Cardiac fibroblast (primary cell): Measurements from ENCODE around the gene RUNX2.

ENCODE experiments used
- DNase-seq, 2 donors: peaks; one replicate each; pipeline versions ENCODE4 v3.0.0 to v3.0.0-alpha.2; 2010; ENCODE audit warnings: low read depth in 2 of 2
- H3K4me3 ChIP-seq, 2 donors: replicated peaks in 1 of 2; 1 replicate in 1 of 2; 2 replicates in 1 of 2; pipeline ENCODE4 v1.5.1; 2011; ENCODE audit warnings: low read depth in 2 of 2, low read length in 2 of 2, mild to moderate bottlenecking in 2 of 2, moderate library complexity in 1 of 2
- CTCF ChIP-seq: IDR thresholded peaks from one replicate; pipeline ENCODE4 v1.5.1; 2011; ENCODE audit warnings: low read depth, mild to moderate bottlenecking, low read length, inconsistent platforms

Gene RUNX2

GRCh38 chr6:45657226-45657625 is 329.1 kb downstream of the RUNX2 start:
- peak in 1 of 2 donors; percentile 61 for DNase-seq
- H3K4me3 ChIP-seq: no peak overlapping the region
- no peak for TF ChIP-seq CTCF

- H3K4me3 ChIP-seq: no peak overlapping the region
- DNase-seq: peak; percentile 37 to 45
- no peak for TF ChIP-seq CTCF
Measured at GRCh38 chr6:45658400-45658799, 330.3 kb downstream of the RUNX2 start.

GRCh38 chr6:45658958-45659357 is 330.8 kb downstream of the RUNX2 start:
- no peak overlapping the region for H3K4me3 ChIP-seq
- no peak for DNase-seq
- TF ChIP-seq CTCF: no peak

GRCh38 chr6:45661661-45662060 is 333.5 kb downstream of the RUNX2 start:
- no peak overlapping the region for H3K4me3 ChIP-seq
- DNase-seq: peak; percentile 20 to 89
- no peak for TF ChIP-seq CTCF

- peak; percentile 33 to 51 for DNase-seq
- TF ChIP-seq CTCF: peak; percentile 18
- peak overlapping the region in 1 of 2 donors; percentile 17 for H3K4me3 ChIP-seq
Measured at GRCh38 chr6:45663251-45664221, 335.4 kb downstream of the RUNX2 start.

GRCh38 chr6:45664707-45665106 is 336.6 kb downstream of the RUNX2 start:
- H3K4me3 ChIP-seq: no peak overlapping the region
- TF ChIP-seq CTCF: no peak
- no peak for DNase-seq

- DNase-seq: no peak
- no peak for TF ChIP-seq CTCF
Measured at GRCh38 chr6:45665859-45666258, 337.7 kb downstream of the RUNX2 start.

More at GRCh38 chr6:45665859-45666258, 337.7 kb downstream of the RUNX2 start:
- no peak overlapping the region for H3K4me3 ChIP-seq
